ENCODE results near the gene CLBA1.
A peak's percentile ranks its signal among the peaks of the same experiment; 100 is the strongest.

Gene CLBA1

GRCh38 chr14:104977681-104978653, 7.6 kb upstream of the CLBA1 start, which contains the start of gene AHNAK2:
Gene AHNAK2 (minus strand): TSS chr14:104978374. CDS start chr14:104978237, 137 bp downstream.
- DNase-seq = peak; percentile 74
- no peaks in the 10 kb centered on the region for H3K9me3 Mint-ChIP-seq
- H3K4me1 Mint-ChIP-seq = peaks cover 8% of the 10 kb centered on the region
- peak within 1 kb of the TSS; percentile 61 for H3K4me3 Mint-ChIP-seq
- H3K27me3 Mint-ChIP-seq = peaks cover 80% of the 10 kb centered on the region
- CTCF ChIA-PET = interaction anchor here (1.4 kb wide), 1 partner anchor 68 kb away, joined by 6 read pairs; no protein-coding TSS in a partner anchor
- H3K36me3 Mint-ChIP-seq = no peaks in the 10 kb centered on the region
- H3K27ac Mint-ChIP-seq = peak within 1 kb of the TSS; percentile 33

- no peaks in the 10 kb centered on the region for H3K36me3 Mint-ChIP-seq
- peaks cover 79% of the 10 kb centered on the region for H3K27me3 Mint-ChIP-seq
- H3K9me3 Mint-ChIP-seq = no peaks in the 10 kb centered on the region
- peaks cover 12% of the 10 kb centered on the region for H3K4me1 Mint-ChIP-seq
- CTCF ChIA-PET = interaction anchor here (1.4 kb wide), 1 partner anchor 66 kb away, joined by 6 read pairs; no protein-coding TSS in a partner anchor
- H3K27ac Mint-ChIP-seq = peak overlapping the region; percentile 33
- peak; percentile 20 for DNase-seq
- peak overlapping the region; percentile 26 for H3K4me3 Mint-ChIP-seq
Observed at GRCh38 chr14:104978746-104979691, 6.6 kb upstream of the CLBA1 start.

- peak; percentile 22 for DNase-seq
- no peak overlapping the region for H3K27ac Mint-ChIP-seq
- H3K4me3 Mint-ChIP-seq = no peak overlapping the region
- H3K36me3 Mint-ChIP-seq = no peaks in the 10 kb centered on the region
- peaks cover 70% of the 10 kb centered on the region for H3K27me3 Mint-ChIP-seq
- peaks cover 16% of the 10 kb centered on the region for H3K4me1 Mint-ChIP-seq
- CTCF ChIA-PET = no interaction called here
- H3K9me3 Mint-ChIP-seq = no peaks in the 10 kb centered on the region
Observed at GRCh38 chr14:104979758-104980610, 5.6 kb upstream of the CLBA1 start.

- H3K27me3 Mint-ChIP-seq = peaks cover 62% of the 10 kb centered on the region
- peak; percentile 22 for DNase-seq
- H3K36me3 Mint-ChIP-seq = no peaks in the 10 kb centered on the region
- H3K4me3 Mint-ChIP-seq = no peak overlapping the region
- peaks cover 14% of the 10 kb centered on the region for H3K4me1 Mint-ChIP-seq
- no peak overlapping the region for H3K27ac Mint-ChIP-seq
- H3K9me3 Mint-ChIP-seq = no peaks in the 10 kb centered on the region
- CTCF ChIA-PET = interaction anchor here (0.6 to 1.0 kb wide), 2 partner anchors 57 to 64 kb away, joined by 3 to 6 read pairs; no protein-coding TSS in a partner anchor
Observed at GRCh38 chr14:104980611-104981531, 4.7 kb upstream of the CLBA1 start.

GRCh38 chr14:104981699-104982541, 3.7 kb upstream of the CLBA1 start:
- Mint-ChIP-seq H3K27me3 (peaks cover 61% of the 10 kb centered on the region), H3K27ac (peak overlapping the region; percentile 11), H3K36me3 (no peaks in the 10 kb centered on the region), H3K9me3 (no peaks in the 10 kb centered on the region), H3K4me3 (no peak overlapping the region), H3K4me1 (peaks cover 14% of the 10 kb centered on the region)
- peak; percentile 18 for DNase-seq
- CTCF ChIA-PET = interaction anchor here (0.6 to 1.0 kb wide), 2 partner anchors 56 to 63 kb away, joined by 3 to 6 read pairs; no protein-coding TSS in a partner anchor

GRCh38 chr14:104982548-104983230, 2.9 kb upstream of the CLBA1 start:
- Mint-ChIP-seq H3K27ac (no peak overlapping the region), H3K9me3 (no peaks in the 10 kb centered on the region), H3K4me3 (no peak overlapping the region), H3K4me1 (peaks cover 15% of the 10 kb centered on the region), H3K36me3 (no peaks in the 10 kb centered on the region), H3K27me3 (peaks cover 61% of the 10 kb centered on the region)
- CTCF ChIA-PET = interaction anchor here (2.3 kb wide), 1 partner anchor 8 kb away, joined by 10 read pairs; no protein-coding TSS in a partner anchor
- DNase-seq = peak; percentile 20

GRCh38 chr14:104983231-104983721, 2.3 kb upstream of the CLBA1 start:
- peaks cover 63% of the 10 kb centered on the region for H3K27me3 Mint-ChIP-seq
- H3K9me3 Mint-ChIP-seq = no peaks in the 10 kb centered on the region
- H3K4me3 Mint-ChIP-seq = no peak overlapping the region
- peak; percentile 20 for DNase-seq
- peaks cover 13% of the 10 kb centered on the region for H3K4me1 Mint-ChIP-seq
- CTCF ChIA-PET = interaction anchor here (2.3 kb wide), 1 partner anchor 9 kb away, joined by 10 read pairs; no protein-coding TSS in a partner anchor
- H3K27ac Mint-ChIP-seq = no peak overlapping the region
- no peaks in the 10 kb centered on the region for H3K36me3 Mint-ChIP-seq

- H3K9me3 Mint-ChIP-seq = no peaks in the 10 kb centered on the region
- H3K4me3 Mint-ChIP-seq = peak overlapping the region; percentile 72
- H3K36me3 Mint-ChIP-seq = no peaks in the 10 kb centered on the region
- peak overlapping the region; percentile 82 for H3K27ac Mint-ChIP-seq
- DNase-seq = peak; percentile 18
- CTCF ChIA-PET = interaction anchor here (1.0 to 2.3 kb wide), 4 partner anchors 10 to 103 kb away, joined by 3 to 10 read pairs (median 4); no protein-coding TSS in a partner anchor
- peaks cover 55% of the 10 kb centered on the region for H3K27me3 Mint-ChIP-seq
- peaks cover 13% of the 10 kb centered on the region for H3K4me1 Mint-ChIP-seq
Observed at GRCh38 chr14:104984056-104984894, 1.3 kb upstream of the CLBA1 start.

- no peaks in the 10 kb centered on the region for H3K9me3 Mint-ChIP-seq
- peak overlapping the region; percentile 60 for H3K4me3 Mint-ChIP-seq
- CTCF ChIA-PET = no interaction called here
- no peak overlapping the region for H3K27ac Mint-ChIP-seq
- DNase-seq = no peak
- peaks cover 36% of the 10 kb centered on the region for H3K27me3 Mint-ChIP-seq
- H3K36me3 Mint-ChIP-seq = no peaks in the 10 kb centered on the region
- peaks cover 13% of the 10 kb centered on the region for H3K4me1 Mint-ChIP-seq
Observed at GRCh38 chr14:104986487-104987164, 1.0 kb downstream of the CLBA1 start.

Measured in activated naive CD4-positive, alpha-beta T cell treated with anti-CD3 and anti-CD28 coated beads, Interleukin-2, amount 10 ng/mL, durations not matched to agents 7 days and 5 days (primary cell).